NB4 (cell line): Measurements from ENCODE around the gene FILIP1L.

Source experiments
- DNase-seq: peaks from one replicate; pipeline ENCODE4 v3.0.0; 2010; ENCODE audit warnings: low read depth
- H3K4me3 ChIP-seq: one replicate; pipeline ENCODE4 v1.5.1; 2011; ENCODE audit warnings: mild to moderate bottlenecking, low read depth, low read length, moderate library complexity
- MYC ChIP-seq: IDR thresholded peaks from 2 replicates; pipeline ENCODE4 v1.6.1; 2011; ENCODE audit warnings: low read depth, low read length
- POLR2A ChIP-seq: IDR thresholded peaks from 2 replicates; pipeline ENCODE4 v1.6.1; 2011; ENCODE audit warnings: mild to moderate bottlenecking; ENCODE audit not compliant: insufficient read length; ENCODE audit errors: extremely low read depth
- TF ChIP-seq, protein P1 (sequence below): IDR thresholded peaks from 2 replicates; pipeline ENCODE4 v1.6.1; 2011; ENCODE audit warnings: low read depth, low read length
- TF ChIP-seq, protein P2 (sequence below): IDR thresholded peaks from one replicate; pipeline ENCODE4 v1.5.1; 2012; ENCODE audit warnings: low read depth, low read length

Gene FILIP1L

GRCh38 chr3:100081986-100082692, 32.2 kb downstream of the FILIP1L start:
- no peak overlapping the region for H3K4me3 ChIP-seq
- TF ChIP-seq, protein P1, sequence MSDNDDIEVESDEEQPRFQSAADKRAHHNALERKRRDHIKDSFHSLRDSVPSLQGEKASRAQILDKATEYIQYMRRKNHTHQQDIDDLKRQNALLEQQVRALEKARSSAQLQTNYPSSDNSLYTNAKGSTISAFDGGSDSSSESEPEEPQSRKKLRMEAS = no peak
- TF ChIP-seq, protein P2, sequence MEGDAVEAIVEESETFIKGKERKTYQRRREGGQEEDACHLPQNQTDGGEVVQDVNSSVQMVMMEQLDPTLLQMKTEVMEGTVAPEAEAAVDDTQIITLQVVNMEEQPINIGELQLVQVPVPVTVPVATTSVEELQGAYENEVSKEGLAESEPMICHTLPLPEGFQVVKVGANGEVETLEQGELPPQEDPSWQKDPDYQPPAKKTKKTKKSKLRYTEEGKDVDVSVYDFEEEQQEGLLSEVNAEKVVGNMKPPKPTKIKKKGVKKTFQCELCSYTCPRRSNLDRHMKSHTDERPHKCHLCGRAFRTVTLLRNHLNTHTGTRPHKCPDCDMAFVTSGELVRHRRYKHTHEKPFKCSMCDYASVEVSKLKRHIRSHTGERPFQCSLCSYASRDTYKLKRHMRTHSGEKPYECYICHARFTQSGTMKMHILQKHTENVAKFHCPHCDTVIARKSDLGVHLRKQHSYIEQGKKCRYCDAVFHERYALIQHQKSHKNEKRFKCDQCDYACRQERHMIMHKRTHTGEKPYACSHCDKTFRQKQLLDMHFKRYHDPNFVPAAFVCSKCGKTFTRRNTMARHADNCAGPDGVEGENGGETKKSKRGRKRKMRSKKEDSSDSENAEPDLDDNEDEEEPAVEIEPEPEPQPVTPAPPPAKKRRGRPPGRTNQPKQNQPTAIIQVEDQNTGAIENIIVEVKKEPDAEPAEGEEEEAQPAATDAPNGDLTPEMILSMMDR = no peak
- TF ChIP-seq MYC (no peak), POLR2A (no peak)
- no peak for DNase-seq

DNA sequence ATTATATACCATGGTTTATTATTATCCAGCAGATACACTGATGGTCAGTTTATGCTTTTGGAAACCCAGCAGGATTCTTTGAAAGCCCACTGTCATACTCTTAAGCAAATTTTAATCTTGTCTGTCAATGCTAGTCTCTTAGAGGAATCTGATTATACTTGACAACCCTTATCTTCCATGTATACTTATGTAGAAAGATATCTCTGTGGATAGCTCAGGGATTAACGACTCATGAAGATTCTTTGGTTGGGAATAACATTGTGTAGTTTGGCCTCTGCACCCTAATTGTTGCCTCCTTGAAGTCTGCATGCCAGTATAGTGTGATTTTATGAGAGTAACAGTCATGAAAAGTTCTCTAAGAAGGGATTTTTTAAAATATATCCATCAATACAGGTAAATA, 33.0 kb downstream of the FILIP1L start:
- DNase-seq = no peak
- no peak for TF ChIP-seq MYC
- TF ChIP-seq, protein P1 = no peak
- TF ChIP-seq POLR2A = no peak
- TF ChIP-seq, protein P2 = no peak
- H3K4me3 ChIP-seq = no peak overlapping the region

- H3K4me3 ChIP-seq = no peak overlapping the region
- TF ChIP-seq, protein P2 = no peak
- TF ChIP-seq POLR2A (no peak), MYC (no peak)
- TF ChIP-seq, protein P1 = no peak
- no peak for DNase-seq
Measured at GRCh38 chr3:100080573-100080972, 33.7 kb downstream of the FILIP1L start.

- no peak overlapping the region for H3K4me3 ChIP-seq
- DNase-seq = no peak
- TF ChIP-seq, protein P1 = no peak
- no peak for TF ChIP-seq MYC
- no peak for TF ChIP-seq POLR2A
Measured at GRCh38 chr3:100079328-100079727, 35.0 kb downstream of the FILIP1L start.

DNA sequence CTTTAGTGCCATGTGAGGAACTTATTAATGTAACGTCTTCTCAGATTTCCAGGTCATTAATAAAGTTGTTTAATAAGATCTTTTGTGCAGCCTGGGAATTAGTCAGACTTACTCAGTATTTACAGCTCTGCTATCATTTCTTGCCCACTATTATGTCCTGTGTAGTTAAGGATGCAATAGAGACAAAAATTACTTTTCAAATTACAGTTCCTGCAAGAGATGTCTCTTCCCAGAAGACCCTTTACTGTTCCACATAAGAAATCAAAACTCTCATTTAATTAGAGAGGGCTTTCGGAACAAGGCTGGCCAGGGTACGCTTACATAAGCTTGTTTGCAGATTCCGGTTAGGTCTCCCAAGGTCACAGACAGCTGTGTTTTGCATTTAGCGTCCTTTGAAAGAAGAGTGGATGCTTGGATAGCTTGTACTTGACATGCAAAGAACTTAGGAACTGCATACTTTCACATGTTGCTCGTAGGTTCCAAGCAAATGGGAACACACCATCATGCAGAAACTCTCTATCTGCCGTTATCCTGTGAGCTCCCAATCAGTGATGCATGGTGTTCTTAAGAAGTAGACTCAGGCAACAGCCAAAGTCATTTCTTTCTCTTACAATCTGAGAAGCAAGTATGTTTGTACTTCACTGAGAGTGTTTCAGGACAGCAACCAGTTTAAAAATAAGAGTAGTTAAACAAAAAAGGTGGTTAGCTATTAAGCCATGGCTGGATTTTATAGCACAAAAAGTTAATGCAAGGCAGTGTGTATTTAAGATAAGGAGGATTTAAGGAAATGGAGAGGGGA, 37.4 kb downstream of the FILIP1L start:
- no peak for DNase-seq
- TF ChIP-seq, protein P1 = no peak
- TF ChIP-seq, protein P2 = no peak
- TF ChIP-seq POLR2A (no peak), MYC (no peak)
- H3K4me3 ChIP-seq = no peak overlapping the region
